GM19397 (cell line): ENCODE results near the gene EIF2A.

Experiments used
- ATAC-seq: cut with Tn5 transposase; IDR thresholded peaks from one replicate; pipeline ENCODE4 v1.9.1; 2021; ENCODE audit warnings: mild to moderate bottlenecking, moderate library complexity; ENCODE audit not compliant: unreplicated experiment

Gene EIF2A

DNA sequence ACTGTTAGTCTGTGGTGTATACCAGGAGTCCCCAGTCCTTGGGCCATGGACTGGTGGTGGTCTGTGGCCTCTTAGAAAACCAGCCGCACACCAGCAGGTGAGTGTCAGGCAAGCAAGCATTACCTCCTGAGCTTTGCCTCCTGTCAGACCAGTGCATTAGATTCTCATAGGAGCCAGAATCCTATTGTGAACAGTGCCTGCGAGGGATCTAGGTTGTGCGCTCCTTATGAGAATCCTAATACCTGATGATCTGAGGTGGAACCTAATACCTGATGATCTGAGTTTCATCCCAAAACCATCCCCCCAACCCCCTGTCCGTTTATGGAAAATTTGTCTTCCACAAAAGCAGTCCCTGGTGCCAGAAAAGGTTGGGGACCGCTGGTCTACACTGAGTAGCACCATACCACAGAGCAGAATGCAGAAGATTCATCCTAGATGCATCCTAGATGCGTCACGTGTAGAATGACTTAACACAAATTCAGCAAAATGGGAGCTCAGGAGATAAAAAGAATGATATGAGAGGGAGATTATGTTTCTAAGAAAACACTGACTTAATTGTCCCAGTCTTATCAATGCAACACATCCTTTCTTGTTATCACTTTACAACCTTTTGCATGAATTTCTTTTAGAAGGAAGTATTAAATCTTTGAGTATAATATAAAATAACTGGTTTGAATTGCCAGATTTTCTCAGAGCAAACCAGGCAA lies 85.1 kb downstream of the EIF2A start:
- ATAC-seq: no peak

DNA sequence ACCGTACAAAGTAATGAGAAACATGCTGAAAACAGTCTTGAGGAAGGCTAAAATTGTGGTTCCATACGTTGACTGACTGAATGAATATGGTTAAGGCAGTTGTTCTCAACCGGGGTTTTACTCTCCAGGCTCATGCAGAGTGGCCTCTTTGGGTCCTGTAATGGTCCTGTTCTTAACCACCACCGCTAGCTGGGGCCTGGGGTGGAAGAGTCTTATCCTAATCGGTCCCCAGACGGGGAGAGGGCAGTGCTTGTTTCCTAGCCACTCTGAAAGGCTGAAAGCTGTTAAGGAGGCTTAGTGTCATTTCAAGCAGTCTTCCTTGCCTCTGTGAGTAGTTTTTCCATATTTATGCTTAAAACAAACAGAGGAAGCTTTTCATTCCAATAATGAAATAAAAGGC lies 88.5 kb downstream of the EIF2A start:
- ATAC-seq: no peak

DNA sequence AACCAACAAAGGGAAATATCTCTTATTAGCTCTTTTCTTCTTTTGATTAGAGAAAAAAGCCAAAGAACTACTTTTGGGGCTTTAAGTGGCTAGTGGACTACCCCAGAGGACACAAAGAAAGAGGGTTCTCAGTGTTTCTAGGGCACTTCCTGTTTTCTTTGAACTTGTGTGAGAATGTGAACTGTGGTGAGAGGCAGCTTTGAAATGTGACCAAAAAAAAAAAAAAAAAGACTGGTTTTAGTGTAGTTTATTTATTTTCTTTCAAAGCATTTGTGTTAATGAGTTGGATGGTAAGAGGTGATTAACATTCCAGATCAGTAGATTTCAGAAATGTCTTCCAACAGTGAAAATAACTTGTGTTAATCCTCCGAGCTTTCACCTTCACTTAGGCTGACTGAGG lies 88.9 kb downstream of the EIF2A start:
- peak; percentile 51 for ATAC-seq
